ENCODE measurements around the gene ADD2. TPM values are rescaled to one million over a fixed set of nuclear protein-coding genes. Genes with fewer than 3 reads are reported as not detected.

ADD2 gene
- total RNA-seq, 2 donors from 2014 or later: 14.8 to 53.0 TPM

DNA sequence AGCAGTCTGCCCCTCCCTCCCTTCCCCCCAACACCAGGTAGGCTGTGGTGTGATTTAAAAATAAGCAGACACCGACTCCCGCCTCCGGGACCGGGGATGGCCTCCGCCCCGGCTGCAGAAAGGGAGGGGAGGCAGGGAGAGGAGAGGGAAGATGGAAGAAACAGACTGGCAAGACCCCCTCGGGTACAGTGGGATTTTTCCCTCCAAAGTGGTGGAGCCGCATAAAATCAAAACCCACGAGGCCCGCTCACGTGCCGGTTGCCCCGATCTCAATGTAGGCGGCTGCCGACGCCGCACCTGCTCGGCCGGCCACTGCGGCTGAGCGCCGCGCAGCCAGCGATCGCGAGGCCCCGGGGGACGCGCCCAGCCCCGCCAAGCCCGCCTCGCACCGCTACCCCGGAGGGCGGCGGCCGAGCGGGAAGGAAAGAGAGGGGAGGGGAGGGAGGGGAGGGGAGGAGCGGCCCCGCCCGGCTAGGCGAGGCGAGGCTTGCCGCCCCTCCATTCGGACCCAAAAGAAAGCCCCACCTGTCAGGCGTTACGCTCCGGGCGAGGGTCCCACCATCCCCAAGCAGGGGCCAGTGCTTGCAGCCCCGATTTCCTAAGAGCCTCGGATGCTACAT is 811 bp downstream of the ADD2 start:
- peaks cover 14% of the 10 kb centered on the region for H3K27me3 Mint-ChIP-seq (ENCODE audit: insufficient read depth)
- H3K9me3 Mint-ChIP-seq: no peaks in the 10 kb centered on the region
- WGBS, 2 experiments (ENCODE audit: insufficient coverage in 1 of 2, insufficient read length in 1 of 2): 0 to 3% methylated on average over 6 to 51 of the region's 51 CpGs

GRCh38 chr2:70766357-70767078 is 1.5 kb downstream of the ADD2 start:
- Histone ChIP-seq H3K27me3 (ENCODE audit: control insufficient read depth, insufficient read depth, low read length, poor library complexity, severe bottlenecking) (peaks cover 27% of the 10 kb centered on the region), H3K27ac (ENCODE audit: low read depth, low read length) (peak overlapping the region; percentile 42), H3K9ac (ENCODE audit: extremely low read depth, low read length, poor library complexity, severe bottlenecking) (no peak overlapping the region), H3K9me3 (ENCODE audit: control insufficient read depth, low read length) (no peaks in the 10 kb centered on the region), H3K4me1 (ENCODE audit: control insufficient read depth, insufficient read depth, low read length) (no peaks in the 10 kb centered on the region), H3K4me3 (ENCODE audit: low read length) (peak overlapping the region; percentile 81), H3K36me3 (ENCODE audit: control insufficient read depth, insufficient read depth, low read length) (no peaks in the 10 kb centered on the region)
- H3K4me3 Mint-ChIP-seq: peak overlapping the region; percentile 74
- WGBS, 2 experiments (ENCODE audit: insufficient coverage in 1 of 2, insufficient read length in 1 of 2): 3 to 9% methylated on average over 4 to 6 of the region's 7 CpGs
- peaks cover 20% of the 10 kb centered on the region for H3K4me1 Mint-ChIP-seq
- no peaks in the 10 kb centered on the region for H3K9me3 Mint-ChIP-seq
- peaks cover 14% of the 10 kb centered on the region for H3K27me3 Mint-ChIP-seq (ENCODE audit: insufficient read depth)
- peak overlapping the region; percentile 11 for H3K27ac Mint-ChIP-seq
- TF ChIP-seq, protein P1, sequence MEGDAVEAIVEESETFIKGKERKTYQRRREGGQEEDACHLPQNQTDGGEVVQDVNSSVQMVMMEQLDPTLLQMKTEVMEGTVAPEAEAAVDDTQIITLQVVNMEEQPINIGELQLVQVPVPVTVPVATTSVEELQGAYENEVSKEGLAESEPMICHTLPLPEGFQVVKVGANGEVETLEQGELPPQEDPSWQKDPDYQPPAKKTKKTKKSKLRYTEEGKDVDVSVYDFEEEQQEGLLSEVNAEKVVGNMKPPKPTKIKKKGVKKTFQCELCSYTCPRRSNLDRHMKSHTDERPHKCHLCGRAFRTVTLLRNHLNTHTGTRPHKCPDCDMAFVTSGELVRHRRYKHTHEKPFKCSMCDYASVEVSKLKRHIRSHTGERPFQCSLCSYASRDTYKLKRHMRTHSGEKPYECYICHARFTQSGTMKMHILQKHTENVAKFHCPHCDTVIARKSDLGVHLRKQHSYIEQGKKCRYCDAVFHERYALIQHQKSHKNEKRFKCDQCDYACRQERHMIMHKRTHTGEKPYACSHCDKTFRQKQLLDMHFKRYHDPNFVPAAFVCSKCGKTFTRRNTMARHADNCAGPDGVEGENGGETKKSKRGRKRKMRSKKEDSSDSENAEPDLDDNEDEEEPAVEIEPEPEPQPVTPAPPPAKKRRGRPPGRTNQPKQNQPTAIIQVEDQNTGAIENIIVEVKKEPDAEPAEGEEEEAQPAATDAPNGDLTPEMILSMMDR (conservative IDR thresholded peaks at IDR 0.05): no peak
- DNase-seq: no peak
- H3K36me3 Mint-ChIP-seq (ENCODE audit: low read depth): no peaks in the 10 kb centered on the region

More for the DNA sequence above, 811 bp downstream of the ADD2 start:
- Histone ChIP-seq H3K9ac (ENCODE audit: extremely low read depth, low read length, poor library complexity, severe bottlenecking) (peak overlapping the region; percentile 30), H3K4me3 (ENCODE audit: low read length) (peak overlapping the region; percentile 81), H3K36me3 (ENCODE audit: control insufficient read depth, insufficient read depth, low read length) (no peaks in the 10 kb centered on the region), H3K27ac (ENCODE audit: low read depth, low read length) (peak overlapping the region; percentile 42), H3K9me3 (ENCODE audit: control insufficient read depth, low read length) (no peaks in the 10 kb centered on the region), H3K4me1 (ENCODE audit: control insufficient read depth, insufficient read depth, low read length) (no peaks in the 10 kb centered on the region), H3K27me3 (ENCODE audit: control insufficient read depth, insufficient read depth, low read length, poor library complexity, severe bottlenecking) (peaks cover 27% of the 10 kb centered on the region)
- TF ChIP-seq, protein P1 (conservative IDR thresholded peaks at IDR 0.05): no peak
- Mint-ChIP-seq H3K36me3 (ENCODE audit: low read depth) (no peaks in the 10 kb centered on the region), H3K27ac (no peak overlapping the region), H3K4me3 (peak overlapping the region; percentile 74), H3K4me1 (peaks cover 20% of the 10 kb centered on the region)
- DNase-seq: peak; percentile 87

- Mint-ChIP-seq H3K27me3 (ENCODE audit: insufficient read depth) (peaks cover 14% of the 10 kb centered on the region), H3K36me3 (ENCODE audit: low read depth) (no peaks in the 10 kb centered on the region), H3K27ac (peak overlapping the region; percentile 6), H3K4me3 (no peak overlapping the region), H3K9me3 (no peaks in the 10 kb centered on the region), H3K4me1 (peaks cover 20% of the 10 kb centered on the region)
- H3K36me3 ChIP-seq (ENCODE audit: control insufficient read depth, insufficient read depth, low read length): no peaks in the 10 kb centered on the region
- no peak overlapping the region for H3K9ac ChIP-seq (ENCODE audit: extremely low read depth, low read length, poor library complexity, severe bottlenecking)
- TF ChIP-seq, protein P1 (conservative IDR thresholded peaks at IDR 0.05): no peak
- H3K27ac ChIP-seq (ENCODE audit: low read depth, low read length): no peak overlapping the region
- WGBS, 2 experiments (ENCODE audit: insufficient coverage in 1 of 2, insufficient read length in 1 of 2): 94 to 97% methylated on average over 3 to 7 of the region's 7 CpGs
- no peak overlapping the region for H3K4me3 ChIP-seq (ENCODE audit: low read length)
- no peaks in the 10 kb centered on the region for H3K4me1 ChIP-seq (ENCODE audit: control insufficient read depth, insufficient read depth, low read length)
- no peak for DNase-seq
- no peaks in the 10 kb centered on the region for H3K9me3 ChIP-seq (ENCODE audit: control insufficient read depth, low read length)
- H3K27me3 ChIP-seq (ENCODE audit: control insufficient read depth, insufficient read depth, low read length, poor library complexity, severe bottlenecking): peaks cover 27% of the 10 kb centered on the region
Measured at GRCh38 chr2:70765507-70765906, 2.5 kb downstream of the ADD2 start.
